ENCODE data around the gene TRMT10B. TPM values are rescaled to one million over a fixed set of nuclear protein-coding genes. Genes with fewer than 3 reads are reported as not detected.

TRMT10B gene
- total and polyA plus RNA-seq, 2 donors (not counting 1 experiment from before 2014, with no cell fraction given): 5.6 to 7.5 TPM

DNA sequence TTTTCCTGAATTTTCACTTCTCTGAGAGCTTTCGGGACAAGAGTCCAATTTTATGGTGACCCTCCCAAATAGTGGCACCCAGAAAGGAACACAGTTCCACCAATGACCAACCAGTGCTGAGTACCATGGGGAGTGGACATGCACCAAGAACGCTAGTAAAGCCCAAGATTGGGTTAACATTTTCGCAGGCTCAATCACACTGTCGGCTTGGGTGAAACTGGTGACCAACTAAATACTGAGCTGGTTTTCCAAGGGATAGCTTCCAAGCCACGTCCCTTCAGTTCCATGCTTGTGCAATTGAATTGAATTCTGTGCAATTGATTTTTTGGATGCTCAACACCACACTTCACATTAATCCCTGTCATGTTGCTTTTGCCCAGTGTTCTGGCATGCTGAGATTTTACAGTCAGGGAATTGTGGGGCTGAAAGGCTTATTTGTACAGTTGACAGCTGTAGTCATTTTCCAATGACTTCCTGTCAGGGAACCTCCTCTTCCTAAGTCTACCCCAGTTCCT lies 37.6 kb upstream of the TRMT10B start:
- Histone ChIP-seq H3K27me3 (ENCODE audit: control insufficient read depth, insufficient read depth, low read length) (peaks cover 3% of the 10 kb centered on the region), H3K4me1 (ENCODE audit: control insufficient read depth, extremely low read depth, insufficient read depth, low read length) (no peaks in the 10 kb centered on the region), H2AFZ (ENCODE audit: low read length) (no peak overlapping the region), H3K9ac (ENCODE audit: insufficient read depth, low read length) (no peak overlapping the region), H4K20me1 (ENCODE audit: control insufficient read depth, extremely low read depth, insufficient read depth, low read length) (no peaks in the 10 kb centered on the region), H3K4me2 (ENCODE audit: extremely low read depth, insufficient read depth, low read length) (no peak overlapping the region), H3K27ac (ENCODE audit: insufficient read depth, low read length) (no peak overlapping the region), H3K36me3 (ENCODE audit: control insufficient read depth, insufficient read depth, low read length) (no peaks in the 10 kb centered on the region), H3K4me3 (replicated peaks in 1 of 4; ENCODE audit: control extremely low read depth in 1 of 4, insufficient read depth in 1 of 4, low read depth in 3 of 4, low read length in 4 of 4) (no peak overlapping the region), H3K79me2 (ENCODE audit: control insufficient read depth, insufficient read depth, low read length) (no peaks in the 10 kb centered on the region), H3K9me3 (ENCODE audit: control insufficient read depth, insufficient read depth, low read depth, low read length) (no peaks in the 10 kb centered on the region)
- no peak for TF ChIP-seq CTCF (conservative IDR thresholded peaks at IDR 0.05 in 1 of 2, IDR thresholded peaks at IDR 0.05 in 1 of 2; ENCODE audit: low read depth in 1 of 2, low read length in 2 of 2)
- TF ChIP-seq EZH2 (IDR thresholded peaks at IDR 0.05; ENCODE audit: low read length, missing control alignments): no peak
- DNase-seq (ENCODE audit: low read depth in 2 of 2): no peak

DNA sequence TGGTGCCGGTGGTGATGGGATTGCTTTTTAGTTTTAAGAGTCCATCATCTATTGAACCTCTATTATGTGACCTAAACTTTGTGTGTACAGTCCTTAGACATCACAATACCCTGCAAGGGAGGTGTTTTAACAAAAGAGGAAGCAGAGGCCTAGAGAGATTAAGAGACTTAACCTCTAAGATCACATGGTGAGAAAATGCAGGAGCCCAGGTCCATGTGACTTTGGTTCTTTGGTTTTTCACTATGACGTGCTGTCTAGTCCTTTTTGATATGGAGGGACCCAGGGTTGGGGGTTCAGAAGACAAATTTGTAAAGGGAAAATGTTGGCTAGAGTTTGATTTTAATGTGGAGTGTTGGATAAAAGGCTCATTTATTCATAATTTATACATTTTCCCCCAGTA lies 34.1 kb upstream of the TRMT10B start:
- H3K27me3 ChIP-seq (ENCODE audit: control insufficient read depth, insufficient read depth, low read length): peaks cover 3% of the 10 kb centered on the region
- TF ChIP-seq CTCF (conservative IDR thresholded peaks at IDR 0.05 in 1 of 2, IDR thresholded peaks at IDR 0.05 in 1 of 2; ENCODE audit: low read depth in 1 of 2, low read length in 2 of 2): no peak
- no peaks in the 10 kb centered on the region for H3K9me3 ChIP-seq (ENCODE audit: control insufficient read depth, insufficient read depth, low read depth, low read length)
- DNase-seq (ENCODE audit: low read depth in 2 of 2): no peak
- H3K27ac ChIP-seq (ENCODE audit: insufficient read depth, low read length): no peak overlapping the region
- no peak overlapping the region for H3K4me3 ChIP-seq (replicated peaks in 1 of 4; ENCODE audit: control extremely low read depth in 1 of 4, insufficient read depth in 1 of 4, low read depth in 3 of 4, low read length in 4 of 4)
- H3K79me2 ChIP-seq (ENCODE audit: control insufficient read depth, insufficient read depth, low read length): no peaks in the 10 kb centered on the region
- H3K4me2 ChIP-seq (ENCODE audit: extremely low read depth, insufficient read depth, low read length): no peak overlapping the region
- no peaks in the 10 kb centered on the region for H3K4me1 ChIP-seq (ENCODE audit: control insufficient read depth, extremely low read depth, insufficient read depth, low read length)
- no peaks in the 10 kb centered on the region for H3K36me3 ChIP-seq (ENCODE audit: control insufficient read depth, insufficient read depth, low read length)
- H4K20me1 ChIP-seq (ENCODE audit: control insufficient read depth, extremely low read depth, insufficient read depth, low read length): no peaks in the 10 kb centered on the region
- no peak overlapping the region for H3K9ac ChIP-seq (ENCODE audit: insufficient read depth, low read length)
- no peak overlapping the region for H2AFZ ChIP-seq (ENCODE audit: low read length)

GRCh38 chr9:37727013-37727412 lies 26.6 kb upstream of the TRMT10B start:
- Histone ChIP-seq H3K9ac (ENCODE audit: insufficient read depth, low read length) (no peak overlapping the region), H3K4me1 (ENCODE audit: control insufficient read depth, extremely low read depth, insufficient read depth, low read length) (no peaks in the 10 kb centered on the region), H3K4me3 (replicated peaks in 1 of 4; ENCODE audit: control extremely low read depth in 1 of 4, insufficient read depth in 1 of 4, low read depth in 3 of 4, low read length in 4 of 4) (no peak overlapping the region), H2AFZ (ENCODE audit: low read length) (no peak overlapping the region), H3K27ac (ENCODE audit: insufficient read depth, low read length) (no peak overlapping the region), H3K27me3 (ENCODE audit: control insufficient read depth, insufficient read depth, low read length) (peaks cover 14% of the 10 kb centered on the region), H4K20me1 (ENCODE audit: control insufficient read depth, extremely low read depth, insufficient read depth, low read length) (no peaks in the 10 kb centered on the region), H3K36me3 (ENCODE audit: control insufficient read depth, insufficient read depth, low read length) (no peaks in the 10 kb centered on the region), H3K9me3 (ENCODE audit: control insufficient read depth, insufficient read depth, low read depth, low read length) (no peaks in the 10 kb centered on the region), H3K79me2 (ENCODE audit: control insufficient read depth, insufficient read depth, low read length) (no peaks in the 10 kb centered on the region), H3K4me2 (ENCODE audit: extremely low read depth, insufficient read depth, low read length) (no peak overlapping the region)
- no peak for TF ChIP-seq EZH2 (IDR thresholded peaks at IDR 0.05; ENCODE audit: low read length, missing control alignments)
- no peak for DNase-seq (ENCODE audit: low read depth in 2 of 2)

Data from fibroblast of lung (primary cell).